Thyroid gland (tissue), 4 donors: ENCODE data around the gene RCVRN. TPM values are rescaled to one million over a fixed set of nuclear protein-coding genes. Genes with fewer than 3 reads are reported as not detected.

ENCODE experiments used
- DNase-seq, 2 donors: peaks; one replicate each; pipeline ENCODE4 v3.0.0-alpha.2; 2019
- H3K27ac ChIP-seq, 3 donors: fragments of 200-600 bp; sonication (generic); 1 replicate in 2 of 3; 2 replicates in 1 of 3; pipeline ENCODE4 v1.5.1; 2016 to 2019; ENCODE audit warnings: mild to moderate bottlenecking in 1 of 3, moderate library complexity in 1 of 3
- H3K27me3 ChIP-seq: fragments of 200-600 bp; sonication (generic); one replicate; pipeline ENCODE4 v1.5.1; 2019
- H3K36me3 ChIP-seq, 2 donors: fragments of 200-600 bp; sonication (generic); one replicate each; pipeline ENCODE4 v1.5.1; 2016 to 2019
- H3K4me1 ChIP-seq, 2 donors: fragments of 200-600 bp; sonication (generic); one replicate each; pipeline ENCODE4 v1.5.1; 2017 to 2019
- H3K4me3 ChIP-seq, 3 donors: fragments of 200-600 bp; sonication (generic); replicated peaks in 1 of 3; 1 replicate in 2 of 3; 2 replicates in 1 of 3; pipeline ENCODE4 v1.5.1; 2016; ENCODE audit warnings: mild to moderate bottlenecking in 1 of 3
- H3K9me3 ChIP-seq: fragments of 200-600 bp; sonication (generic); one replicate; pipeline ENCODE4 v1.5.1; 2017
- CTCF ChIP-seq, 6 experiments: fragments of 200-600 bp in 3 of 6; fragments of 450-650 bp in 3 of 6; sonication (generic) in 3 of 6; IDR thresholded peaks; one replicate each; pipeline ENCODE4 v1.5.1; 2016 to 2019; ENCODE audit warnings: antibody characterized with exemption in 6 of 6, mild to moderate bottlenecking in 2 of 6, inconsistent platforms in 1 of 6, moderate library complexity in 1 of 6
- POLR2A ChIP-seq, 2 donors: fragments of 450-650 bp; IDR thresholded peaks; one replicate each; pipeline ENCODE4 v1.6.1; 2017; ENCODE audit warnings: antibody characterized with exemption in 2 of 2, mild to moderate bottlenecking in 2 of 2, moderate library complexity in 1 of 2
- WGBS, 2 donors: methylation state at CpG; one replicate each; pipeline ENCODE4 v1.1.5; 2017; 5-methylcytosine and 5-hydroxymethylcytosine counted together
- intact Hi-C: fragments of 100-400 bp; cut with DNase I; formaldehyde crosslinking; loops from one replicate; pipeline ENCODE4 v1.15.1; 2023
- total RNA-seq, 4 donors: library from RNA; depleted of rRNA; stranded (reverse); fragments of >200 nt; gene quantifications; one replicate each; pipeline ENCODE4 v1.2.3, GENCODE V29; 2016

RCVRN gene
- total RNA-seq, 4 donors from 2014 or later: not detected

GRCh38 chr17:9913476-9913875 lies 8.4 kb upstream of the RCVRN start:
- no peak for DNase-seq
- TF ChIP-seq POLR2A (IDR thresholded peaks at IDR 0.05) (no peak), CTCF (IDR thresholded peaks at IDR 0.05) (no peak)

GRCh38 chr17:9912121-9913099 lies 7.3 kb upstream of the RCVRN start:
- H3K27me3 ChIP-seq: no peaks in the 10 kb centered on the region
- 61 to 68% methylated on average over 18 of the region's 18 CpGs for WGBS, 2 donors
- H3K9me3 ChIP-seq: no peaks in the 10 kb centered on the region
- no peaks in the 10 kb centered on the region for H3K36me3 ChIP-seq
- intact Hi-C loops: no loop called here
- no peak overlapping the region for H3K27ac ChIP-seq
- no peak for DNase-seq
- no peaks in the 10 kb centered on the region for H3K4me1 ChIP-seq
- TF ChIP-seq CTCF (IDR thresholded peaks at IDR 0.05) (no peak), POLR2A (IDR thresholded peaks at IDR 0.05) (no peak)
- no peak overlapping the region for H3K4me3 ChIP-seq

More at GRCh38 chr17:9913476-9913875, 8.4 kb upstream of the RCVRN start:
- H3K36me3 ChIP-seq: no peaks in the 10 kb centered on the region
- H3K4me3 ChIP-seq: no peak overlapping the region
- H3K27ac ChIP-seq: no peak overlapping the region
- no peaks in the 10 kb centered on the region for H3K9me3 ChIP-seq
- WGBS, 2 donors: 69 to 74% methylated on average over 5 of the region's 5 CpGs
- intact Hi-C loops: no loop called here
- no peaks in the 10 kb centered on the region for H3K4me1 ChIP-seq
- H3K27me3 ChIP-seq: no peaks in the 10 kb centered on the region

- Histone ChIP-seq H3K27ac (no peak overlapping the region), H3K36me3 (no peaks in the 10 kb centered on the region), H3K9me3 (no peaks in the 10 kb centered on the region), H3K4me3 (no peak overlapping the region), H3K27me3 (no peaks in the 10 kb centered on the region), H3K4me1 (no peaks in the 10 kb centered on the region)
- DNase-seq: no peak
- TF ChIP-seq CTCF (IDR thresholded peaks at IDR 0.05): no peak
- TF ChIP-seq POLR2A (IDR thresholded peaks at IDR 0.05): no peak
- WGBS, 2 donors: 80 to 85% methylated on average over 11 to 12 of the region's 12 CpGs
- intact Hi-C loops: no loop called here
Observed at GRCh38 chr17:9911089-9911488, 6.0 kb upstream of the RCVRN start.

- Histone ChIP-seq H3K9me3 (no peaks in the 10 kb centered on the region), H3K27ac (no peak overlapping the region), H3K36me3 (no peaks in the 10 kb centered on the region), H3K4me3 (no peak overlapping the region), H3K27me3 (no peaks in the 10 kb centered on the region), H3K4me1 (no peaks in the 10 kb centered on the region)
- no peak for TF ChIP-seq CTCF (IDR thresholded peaks at IDR 0.05)
- no peak for TF ChIP-seq POLR2A (IDR thresholded peaks at IDR 0.05)
- WGBS, 2 donors: 58 to 67% methylated on average over 4 to 7 of the region's 7 CpGs
- DNase-seq: no peak
- intact Hi-C loops: no loop called here
Observed at GRCh38 chr17:9908649-9909042, 3.6 kb upstream of the RCVRN start.
